Liver (tissue), 9 donors: Measurements from ENCODE around the gene ASPSCR1. TPM values are rescaled to one million over a fixed set of nuclear protein-coding genes. Genes with fewer than 3 reads are reported as not detected.

Experiments used
- DNase-seq: peaks from one replicate; pipeline ENCODE4 v3.0.0-alpha.2; 2017; ENCODE audit warnings: low spot score
- H3K27ac ChIP-seq, 2 donors: one replicate each; pipeline ENCODE4 v1.7.0; 2013; ENCODE audit warnings: inconsistent platforms in 2 of 2, low read length in 2 of 2, control low read depth in 1 of 2, low read depth in 1 of 2, mild to moderate bottlenecking in 1 of 2
- H3K27me3 ChIP-seq, 4 donors: one replicate each; pipeline versions ENCODE4 v1.6.1 to v1.7.0; 2013; ENCODE audit warnings: low read length in 3 of 4, inconsistent platforms in 1 of 4, mild to moderate bottlenecking in 1 of 4, moderate library complexity in 1 of 4; ENCODE audit not compliant: control insufficient read depth in 4 of 4, insufficient read depth in 4 of 4
- H3K36me3 ChIP-seq, 4 donors: one replicate each; pipeline versions ENCODE4 v1.6.1 to v1.7.0; 2013; ENCODE audit warnings: low read length in 3 of 4, mild to moderate bottlenecking in 3 of 4, low read depth in 1 of 4, moderate library complexity in 1 of 4; ENCODE audit not compliant: control insufficient read depth in 4 of 4, insufficient read depth in 3 of 4
- H3K4me1 ChIP-seq, 4 donors: one replicate each; pipeline versions ENCODE4 v1.6.1 to v1.7.0; 2013; ENCODE audit warnings: low read length in 3 of 4, mild to moderate bottlenecking in 3 of 4, moderate library complexity in 1 of 4; ENCODE audit not compliant: control insufficient read depth in 4 of 4, insufficient read depth in 4 of 4
- H3K4me3 ChIP-seq, 3 donors: one replicate each; pipeline versions ENCODE4 v1.6.1 to v1.7.0; 2013; ENCODE audit warnings: low read length in 3 of 3, control low read depth in 1 of 3, low read depth in 1 of 3, mild to moderate bottlenecking in 1 of 3
- H3K9ac ChIP-seq, 2 donors: one replicate each; pipeline ENCODE4 v1.7.0; 2013; ENCODE audit warnings: low read length in 2 of 2, mild to moderate bottlenecking in 2 of 2, moderate library complexity in 2 of 2, control low read depth in 1 of 2, low read depth in 1 of 2
- H3K9me3 ChIP-seq, 4 donors: one replicate each; pipeline versions ENCODE4 v1.6.1 to v1.7.0; 2013; ENCODE audit warnings: low read length in 3 of 4; ENCODE audit not compliant: control insufficient read depth in 4 of 4
- EGR1 ChIP-seq, 2 donors: IDR thresholded peaks; 2 replicates each; pipeline ENCODE4 v1.6.1; 2016 to 2018; ENCODE audit warnings: antibody characterized with exemption in 2 of 2, low read depth in 2 of 2
- FOXA2 ChIP-seq: IDR thresholded peaks from 2 replicates; pipeline ENCODE4 v1.6.1; 2016; ENCODE audit warnings: antibody characterized with exemption
- GABPA ChIP-seq, 2 donors: IDR thresholded peaks in 1 of 2; conservative IDR thresholded peaks in 1 of 2; 2 replicates each; pipeline ENCODE4 v1.6.1; 2016; ENCODE audit warnings: antibody characterized with exemption in 2 of 2, mild to moderate bottlenecking in 1 of 2, moderate library complexity in 1 of 2
- HNF4A ChIP-seq, 2 donors: conservative IDR thresholded peaks; 2 replicates each; pipeline ENCODE4 v1.6.1; 2016; ENCODE audit warnings: antibody characterized with exemption in 2 of 2, mild to moderate bottlenecking in 2 of 2
- HNF4G ChIP-seq: IDR thresholded peaks from 2 replicates; pipeline ENCODE4 v1.6.1; 2016; ENCODE audit warnings: antibody characterized with exemption
- JUND ChIP-seq, 2 donors: IDR thresholded peaks; 2 replicates each; pipeline ENCODE4 v1.6.1; 2016; ENCODE audit warnings: antibody characterized with exemption in 2 of 2
- NR2F2 ChIP-seq: IDR thresholded peaks from 2 replicates; pipeline ENCODE4 v1.6.1; 2016; ENCODE audit warnings: antibody characterized with exemption
- RAD21 ChIP-seq, 2 donors: IDR thresholded peaks; 2 replicates each; pipeline ENCODE4 v1.6.1; 2016; ENCODE audit warnings: antibody characterized with exemption in 2 of 2, mild to moderate bottlenecking in 2 of 2
- RXRA ChIP-seq, 2 donors: IDR thresholded peaks; 2 replicates each; pipeline ENCODE4 v1.6.1; 2017 to 2018; ENCODE audit warnings: antibody characterized with exemption in 2 of 2, mild to moderate bottlenecking in 1 of 2
- SP1 ChIP-seq: IDR thresholded peaks from 2 replicates; pipeline ENCODE4 v1.6.1; 2018; ENCODE audit warnings: antibody characterized with exemption, mild to moderate bottlenecking
- YY1 ChIP-seq: IDR thresholded peaks from 2 replicates; pipeline ENCODE4 v1.6.1; 2016; ENCODE audit warnings: antibody characterized with exemption, mild to moderate bottlenecking
- WGBS: extraction: QIAGEN DNeasy Blood & Tissue Kit; methylation state at CpG from one replicate; pipeline ENCODE4 v1.1.7; 2013; 5-methylcytosine and 5-hydroxymethylcytosine counted together
- polyA plus RNA-seq, 2 donors: library from polyadenylated mRNA; stranded (reverse) in 1 of 2; unstranded in 1 of 2; fragments of 200-250 nt in 1 of 2; fragments of >200 nt in 1 of 2; fragmentation: Nextera tagmentation in 1 of 2; extraction: Ambion mirVana in 1 of 2; gene quantifications; one replicate each; pipeline versions ENCODE4 v1.2.1 to v1.2.3, GENCODE V29; 2013 to 2015
- total RNA-seq, 2 donors: library from RNA; depleted of rRNA; stranded (reverse); fragments of >200 nt; gene quantifications; one replicate each; pipeline ENCODE4 v1.2.3, GENCODE V29; 2014
- TF ChIP-seq, protein P1 (sequence below): fragments of 150-350 bp; IDR thresholded peaks from 2 replicates; pipeline ENCODE4 v1.5.1; 2017; ENCODE audit warnings: improper control_type of control experiment, low read depth, low read length; ENCODE audit not compliant: missing input control
- TF ChIP-seq, protein P2 (sequence below): IDR thresholded peaks from 2 replicates; pipeline ENCODE4 v1.6.1; 2016; ENCODE audit warnings: antibody characterized with exemption
- TF ChIP-seq, protein P3 (sequence below): IDR thresholded peaks from 2 replicates; pipeline ENCODE4 v1.6.1; 2016; ENCODE audit warnings: antibody characterized with exemption
- TF ChIP-seq, protein P4 (sequence below): IDR thresholded peaks from 2 replicates; pipeline ENCODE4 v1.6.1; 2016; ENCODE audit warnings: antibody characterized with exemption, mild to moderate bottlenecking
- TF ChIP-seq, protein P5 (sequence below): IDR thresholded peaks from 2 replicates; pipeline ENCODE4 v1.6.1; 2016; ENCODE audit warnings: antibody characterized with exemption
- donor health status: healthy.
- donor health status: healthy.
- donor health status: healthy.
- donor health status: healthy.
- donor health status: healthy.

ASPSCR1 gene
- total and polyA plus RNA-seq, 4 donors, result 17.8 to 26.2 (median 20.4) TPM

DNA sequence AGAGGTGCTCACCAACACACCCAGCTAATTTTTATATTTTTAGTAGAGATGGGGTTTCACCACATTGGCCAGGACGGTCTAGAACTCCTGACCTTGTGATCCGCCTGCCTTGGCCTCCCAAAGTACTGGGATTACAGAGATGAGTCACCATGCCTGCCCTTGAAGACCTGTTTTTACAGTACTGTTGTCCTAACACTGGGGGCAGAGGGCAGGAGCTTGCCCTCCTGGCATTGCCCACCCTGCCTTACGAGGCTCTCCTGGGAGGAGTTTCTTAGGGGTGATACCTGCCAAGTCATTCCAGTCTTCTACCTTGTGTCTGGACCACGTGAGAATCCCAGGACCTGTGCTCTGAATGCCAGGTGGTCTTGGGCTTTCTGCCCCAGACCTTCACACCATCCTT is 2.7 kb downstream of the ASPSCR1 start:
- Histone ChIP-seq H3K27ac (no peak overlapping the region), H3K4me3 (no peak overlapping the region), H3K9ac (no peak overlapping the region), H3K4me1 (peaks cover 6 to 27% (median 21%) of the 10 kb centered on the region in 4 donors), H3K36me3 (peaks cover 3 to 11% (median 7%) of the 10 kb centered on the region in 4 donors), H3K27me3 (no peaks in the 10 kb centered on the region), H3K9me3 (no peaks in the 10 kb centered on the region)
- no peak for DNase-seq
- 92% methylated on average over 4 of the region's 4 CpGs for WGBS
- TF ChIP-seq YY1 (no peak), RXRA (IDR thresholded peaks at IDR 0.05) (no peak), RAD21 (IDR thresholded peaks at IDR 0.05) (no peak), EGR1 (IDR thresholded peaks at IDR 0.05; ENCODE audit: low read depth in 2 of 2) (no peak), HNF4G (no peak), NR2F2 (no peak), GABPA (IDR thresholded peaks at IDR 0.05 in 1 of 2, conservative IDR thresholded peaks at IDR 0.05 in 1 of 2) (no peak), JUND (IDR thresholded peaks at IDR 0.05) (no peak), HNF4A (conservative IDR thresholded peaks at IDR 0.05) (no peak), SP1 (no peak)
- TF ChIP-seq, protein P1, sequence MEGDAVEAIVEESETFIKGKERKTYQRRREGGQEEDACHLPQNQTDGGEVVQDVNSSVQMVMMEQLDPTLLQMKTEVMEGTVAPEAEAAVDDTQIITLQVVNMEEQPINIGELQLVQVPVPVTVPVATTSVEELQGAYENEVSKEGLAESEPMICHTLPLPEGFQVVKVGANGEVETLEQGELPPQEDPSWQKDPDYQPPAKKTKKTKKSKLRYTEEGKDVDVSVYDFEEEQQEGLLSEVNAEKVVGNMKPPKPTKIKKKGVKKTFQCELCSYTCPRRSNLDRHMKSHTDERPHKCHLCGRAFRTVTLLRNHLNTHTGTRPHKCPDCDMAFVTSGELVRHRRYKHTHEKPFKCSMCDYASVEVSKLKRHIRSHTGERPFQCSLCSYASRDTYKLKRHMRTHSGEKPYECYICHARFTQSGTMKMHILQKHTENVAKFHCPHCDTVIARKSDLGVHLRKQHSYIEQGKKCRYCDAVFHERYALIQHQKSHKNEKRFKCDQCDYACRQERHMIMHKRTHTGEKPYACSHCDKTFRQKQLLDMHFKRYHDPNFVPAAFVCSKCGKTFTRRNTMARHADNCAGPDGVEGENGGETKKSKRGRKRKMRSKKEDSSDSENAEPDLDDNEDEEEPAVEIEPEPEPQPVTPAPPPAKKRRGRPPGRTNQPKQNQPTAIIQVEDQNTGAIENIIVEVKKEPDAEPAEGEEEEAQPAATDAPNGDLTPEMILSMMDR, result no peak
- TF ChIP-seq, protein P2, sequence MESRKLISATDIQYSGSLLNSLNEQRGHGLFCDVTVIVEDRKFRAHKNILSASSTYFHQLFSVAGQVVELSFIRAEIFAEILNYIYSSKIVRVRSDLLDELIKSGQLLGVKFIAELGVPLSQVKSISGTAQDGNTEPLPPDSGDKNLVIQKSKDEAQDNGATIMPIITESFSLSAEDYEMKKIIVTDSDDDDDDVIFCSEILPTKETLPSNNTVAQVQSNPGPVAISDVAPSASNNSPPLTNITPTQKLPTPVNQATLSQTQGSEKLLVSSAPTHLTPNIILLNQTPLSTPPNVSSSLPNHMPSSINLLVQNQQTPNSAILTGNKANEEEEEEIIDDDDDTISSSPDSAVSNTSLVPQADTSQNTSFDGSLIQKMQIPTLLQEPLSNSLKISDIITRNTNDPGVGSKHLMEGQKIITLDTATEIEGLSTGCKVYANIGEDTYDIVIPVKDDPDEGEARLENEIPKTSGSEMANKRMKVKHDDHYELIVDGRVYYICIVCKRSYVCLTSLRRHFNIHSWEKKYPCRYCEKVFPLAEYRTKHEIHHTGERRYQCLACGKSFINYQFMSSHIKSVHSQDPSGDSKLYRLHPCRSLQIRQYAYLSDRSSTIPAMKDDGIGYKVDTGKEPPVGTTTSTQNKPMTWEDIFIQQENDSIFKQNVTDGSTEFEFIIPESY, result no peak
- TF ChIP-seq, protein P3, sequence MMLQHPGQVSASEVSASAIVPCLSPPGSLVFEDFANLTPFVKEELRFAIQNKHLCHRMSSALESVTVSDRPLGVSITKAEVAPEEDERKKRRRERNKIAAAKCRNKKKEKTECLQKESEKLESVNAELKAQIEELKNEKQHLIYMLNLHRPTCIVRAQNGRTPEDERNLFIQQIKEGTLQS, result no peak

DNA sequence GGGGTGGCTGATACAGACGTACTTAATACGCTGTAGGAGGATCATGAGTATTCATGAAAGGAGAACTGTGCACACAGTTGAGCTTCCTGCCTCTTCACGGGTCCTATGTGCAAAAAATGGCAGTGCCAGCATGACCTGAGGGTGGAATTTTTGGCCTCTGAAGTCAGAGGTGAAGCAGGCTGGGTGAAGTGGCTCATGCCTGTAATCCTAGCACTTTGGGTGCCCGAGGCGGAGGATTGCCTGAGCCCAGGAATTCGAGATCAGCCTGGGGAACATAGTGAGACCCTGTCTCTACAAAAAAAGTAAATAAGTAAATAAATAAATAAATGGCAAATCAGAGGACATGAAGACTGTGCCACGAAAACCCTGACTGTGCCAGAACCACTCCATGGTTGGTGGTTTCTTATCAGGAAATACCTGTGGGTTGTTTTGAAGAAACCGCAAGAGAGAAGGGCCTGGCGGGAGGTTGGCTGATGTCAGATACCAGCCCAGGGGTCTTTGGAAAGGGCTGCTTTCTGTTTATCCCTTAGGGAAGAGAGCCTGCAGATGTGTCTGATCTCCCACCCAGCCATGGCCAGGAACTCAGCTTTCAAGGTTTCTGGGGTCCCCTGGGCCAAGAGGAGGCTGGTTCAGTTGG is 3.4 kb downstream of the ASPSCR1 start:
- Histone ChIP-seq H3K9me3 (no peaks in the 10 kb centered on the region), H3K9ac (no peak overlapping the region), H3K4me3 (no peak overlapping the region), H3K36me3 (peaks cover 10 to 18% (median 13%) of the 10 kb centered on the region in 4 donors), H3K27ac (no peak overlapping the region), H3K4me1 (peaks cover 6 to 27% (median 21%) of the 10 kb centered on the region in 4 donors), H3K27me3 (no peaks in the 10 kb centered on the region)
- no peak for DNase-seq
- 90% methylated on average over 9 of the region's 9 CpGs for WGBS
- TF ChIP-seq YY1, result no peak
- TF ChIP-seq, protein P1, result no peak
- TF ChIP-seq, protein P3, result no peak
- TF ChIP-seq, protein P4, sequence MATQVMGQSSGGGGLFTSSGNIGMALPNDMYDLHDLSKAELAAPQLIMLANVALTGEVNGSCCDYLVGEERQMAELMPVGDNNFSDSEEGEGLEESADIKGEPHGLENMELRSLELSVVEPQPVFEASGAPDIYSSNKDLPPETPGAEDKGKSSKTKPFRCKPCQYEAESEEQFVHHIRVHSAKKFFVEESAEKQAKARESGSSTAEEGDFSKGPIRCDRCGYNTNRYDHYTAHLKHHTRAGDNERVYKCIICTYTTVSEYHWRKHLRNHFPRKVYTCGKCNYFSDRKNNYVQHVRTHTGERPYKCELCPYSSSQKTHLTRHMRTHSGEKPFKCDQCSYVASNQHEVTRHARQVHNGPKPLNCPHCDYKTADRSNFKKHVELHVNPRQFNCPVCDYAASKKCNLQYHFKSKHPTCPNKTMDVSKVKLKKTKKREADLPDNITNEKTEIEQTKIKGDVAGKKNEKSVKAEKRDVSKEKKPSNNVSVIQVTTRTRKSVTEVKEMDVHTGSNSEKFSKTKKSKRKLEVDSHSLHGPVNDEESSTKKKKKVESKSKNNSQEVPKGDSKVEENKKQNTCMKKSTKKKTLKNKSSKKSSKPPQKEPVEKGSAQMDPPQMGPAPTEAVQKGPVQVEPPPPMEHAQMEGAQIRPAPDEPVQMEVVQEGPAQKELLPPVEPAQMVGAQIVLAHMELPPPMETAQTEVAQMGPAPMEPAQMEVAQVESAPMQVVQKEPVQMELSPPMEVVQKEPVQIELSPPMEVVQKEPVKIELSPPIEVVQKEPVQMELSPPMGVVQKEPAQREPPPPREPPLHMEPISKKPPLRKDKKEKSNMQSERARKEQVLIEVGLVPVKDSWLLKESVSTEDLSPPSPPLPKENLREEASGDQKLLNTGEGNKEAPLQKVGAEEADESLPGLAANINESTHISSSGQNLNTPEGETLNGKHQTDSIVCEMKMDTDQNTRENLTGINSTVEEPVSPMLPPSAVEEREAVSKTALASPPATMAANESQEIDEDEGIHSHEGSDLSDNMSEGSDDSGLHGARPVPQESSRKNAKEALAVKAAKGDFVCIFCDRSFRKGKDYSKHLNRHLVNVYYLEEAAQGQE, result no peak
- TF ChIP-seq, protein P5, sequence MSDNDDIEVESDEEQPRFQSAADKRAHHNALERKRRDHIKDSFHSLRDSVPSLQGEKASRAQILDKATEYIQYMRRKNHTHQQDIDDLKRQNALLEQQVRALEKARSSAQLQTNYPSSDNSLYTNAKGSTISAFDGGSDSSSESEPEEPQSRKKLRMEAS, result no peak
- TF ChIP-seq HNF4G, result no peak
- TF ChIP-seq SP1, result no peak
- TF ChIP-seq, protein P2, result no peak
- no peak for TF ChIP-seq JUND (IDR thresholded peaks at IDR 0.05)
- no peak for TF ChIP-seq FOXA2
- TF ChIP-seq RAD21 (IDR thresholded peaks at IDR 0.05), result no peak
- no peak for TF ChIP-seq EGR1 (IDR thresholded peaks at IDR 0.05; ENCODE audit: low read depth in 2 of 2)
